HepG2 (cell line): ENCODE results near the gene DBN1. TPM values are rescaled to one million over a fixed set of nuclear protein-coding genes. Genes with fewer than 3 reads are reported as not detected.

Experiments
- ERF ChIP-seq: IDR thresholded peaks from 2 replicates; pipeline ENCODE4 v1.6.1; 2018; ENCODE audit warnings: missing biosample characterization, missing genetic modification reagents
- HES4 ChIP-seq: sonication (generic); formaldehyde crosslinking; IDR thresholded peaks from 2 replicates; pipeline ENCODE4 v1.9.0; 2021; ENCODE audit warnings: mild to moderate bottlenecking, missing genetic modification reagents, borderline replicate concordance
- HMG20B ChIP-seq: conservative IDR thresholded peaks from 2 replicates; pipeline ENCODE4 v1.6.1; 2016; ENCODE audit warnings: missing genetic modification reagents, missing compliant biosample characterization
- ISX ChIP-seq: sonication (generic); formaldehyde crosslinking; conservative IDR thresholded peaks from 2 replicates; pipeline ENCODE4 v1.5.0; 2020; ENCODE audit warnings: missing genetic modification reagents
- KDM2A ChIP-seq: sonication (generic); formaldehyde crosslinking; IDR thresholded peaks from 2 replicates; pipeline ENCODE4 v1.4.0; 2020; ENCODE audit warnings: low read depth, missing genetic modification reagents, borderline replicate concordance
- MED13 ChIP-seq: sonication (generic); formaldehyde crosslinking; IDR thresholded peaks from 2 replicates; pipeline ENCODE4 v1.5.0; 2020; ENCODE audit warnings: missing genetic modification reagents
- MEIS2 ChIP-seq: sonication (generic); formaldehyde crosslinking; IDR thresholded peaks from 2 replicates; pipeline ENCODE4 v1.9.0; 2021; ENCODE audit warnings: mild to moderate bottlenecking, missing genetic modification reagents
- NCOA5 ChIP-seq: sonication (generic); formaldehyde crosslinking; IDR thresholded peaks from 2 replicates; pipeline ENCODE4 v1.4.0; 2020; ENCODE audit warnings: missing genetic modification reagents
- NCOR1 ChIP-seq: fragments of 200-600 bp; sonication (generic); IDR thresholded peaks from 2 replicates; pipeline ENCODE4 v1.7.0; 2017; ENCODE audit warnings: antibody characterized with exemption, low read length, borderline replicate concordance
- POLR2A ChIP-seq, 2 experiments: IDR thresholded peaks; 2 replicates each; pipeline ENCODE4 v1.6.1; 2011; ENCODE audit warnings: low read depth in 2 of 2, low read length in 2 of 2, mild to moderate bottlenecking in 1 of 2, moderate library complexity in 1 of 2; ENCODE audit not compliant: insufficient read depth in 1 of 2
- RELA ChIP-seq: sonication (generic); formaldehyde crosslinking; IDR thresholded peaks from 2 replicates; pipeline ENCODE4 v1.4.0; 2020; ENCODE audit warnings: missing genetic modification reagents
- SIX4 ChIP-seq: sonication (generic); formaldehyde crosslinking; IDR thresholded peaks from 2 replicates; pipeline ENCODE4 v1.4.0; 2020; ENCODE audit warnings: missing genetic modification reagents
- YEATS4 ChIP-seq: sonication (generic); formaldehyde crosslinking; IDR thresholded peaks from 2 replicates; pipeline ENCODE4 v1.4.0; 2020; ENCODE audit warnings: missing genetic modification reagents, borderline replicate concordance
- ZFX ChIP-seq: sonication (generic); formaldehyde crosslinking; IDR thresholded peaks from 2 replicates; pipeline ENCODE4 v1.4.0; 2020; ENCODE audit warnings: mild to moderate bottlenecking, low read depth, missing genetic modification reagents, moderate library complexity
- ZFY ChIP-seq: sonication (generic); formaldehyde crosslinking; IDR thresholded peaks from 2 replicates; pipeline ENCODE4 v1.4.0; 2020; ENCODE audit warnings: missing genetic modification reagents
- ZNF205 ChIP-seq: IDR thresholded peaks from 2 replicates; pipeline ENCODE4 v1.6.1; 2018; ENCODE audit warnings: missing biosample characterization, missing genetic modification reagents
- ZNF274 ChIP-seq: sonication (generic); formaldehyde crosslinking; IDR thresholded peaks from 2 replicates; pipeline ENCODE4 v1.5.1; 2020; ENCODE audit warnings: mild to moderate bottlenecking, missing genetic modification reagents
- ZNF350 ChIP-seq: sonication (generic); formaldehyde crosslinking; IDR thresholded peaks from 2 replicates; pipeline ENCODE4 v1.4.0; 2020; ENCODE audit warnings: mild to moderate bottlenecking, low read depth, missing genetic modification reagents, borderline replicate concordance
- ZNF501 ChIP-seq: sonication (generic); formaldehyde crosslinking; IDR thresholded peaks from 2 replicates; pipeline ENCODE4 v1.5.1; 2020; ENCODE audit warnings: mild to moderate bottlenecking, moderate library complexity, missing genetic modification reagents
- ZNF569 ChIP-seq: sonication (generic); formaldehyde crosslinking; IDR thresholded peaks from 2 replicates; pipeline ENCODE4 v1.5.0; 2020; ENCODE audit warnings: mild to moderate bottlenecking, missing genetic modification reagents, moderate library complexity, borderline replicate concordance
- ZNF576 ChIP-seq: sonication (generic); formaldehyde crosslinking; IDR thresholded peaks from 2 replicates; pipeline ENCODE4 v1.4.0; 2020; ENCODE audit warnings: mild to moderate bottlenecking, missing genetic modification reagents
- ZNF605 ChIP-seq: sonication (generic); formaldehyde crosslinking; IDR thresholded peaks from 2 replicates; pipeline ENCODE4 v1.8.0; 2022; ENCODE audit warnings: mild to moderate bottlenecking, missing genetic modification reagents
- ZNF710 ChIP-seq: sonication (generic); formaldehyde crosslinking; IDR thresholded peaks from 2 replicates; pipeline ENCODE4 v1.5.0; 2020; ENCODE audit warnings: mild to moderate bottlenecking, missing genetic modification reagents, borderline replicate concordance
- ZNF83 ChIP-seq: sonication (generic); formaldehyde crosslinking; IDR thresholded peaks from 2 replicates; pipeline ENCODE4 v1.4.0; 2020; ENCODE audit warnings: missing genetic modification reagents, mild to moderate bottlenecking, borderline replicate concordance
- ZUFSP ChIP-seq: sonication (generic); formaldehyde crosslinking; IDR thresholded peaks from 2 replicates; pipeline ENCODE4 v1.9.0; 2021; ENCODE audit warnings: missing genetic modification reagents, mild to moderate bottlenecking, borderline replicate concordance
- polyA plus RNA-seq, 8 experiments: library from polyadenylated mRNA; depleted of rRNA in 3 of 8; stranded (reverse) in 7 of 8; unstranded in 1 of 8; fragments of >200 nt; fragmentation: Illumina TruSeq in 4 of 8; extraction: Trizol in 4 of 8; gene quantifications; 2 replicates each; pipeline versions ENCODE4 v1.2.1 to v1.2.3, GENCODE V29; 2011 to 2016; ENCODE audit warnings: low read depth in 4 of 8, missing spikeins in 1 of 8, mixed read lengths in 1 of 8; ENCODE audit not compliant: insufficient read depth in 1 of 8
- total RNA-seq, 5 experiments: library from RNA; depleted of rRNA; stranded (reverse); fragments of >200 nt; fragmentation: Illumina TruSeq; extraction: Trizol; gene quantifications; 2 replicates each; pipeline ENCODE4 v1.2.3, GENCODE V29; 2016; ENCODE audit warnings: low read depth in 1 of 5
- TF ChIP-seq, protein P1 (sequence below): sonication (generic); formaldehyde crosslinking; IDR thresholded peaks from 2 replicates; pipeline ENCODE4 v1.8.1; 2023; ENCODE audit warnings: missing genetic modification reagents, inconsistent platforms, borderline replicate concordance

DBN1 gene
- total and polyA plus RNA-seq, 2 of the 13 experiments (the other 11 are each of a cell fraction or from before 2014, with no cell fraction given) = 27.0 to 37.3 TPM

GRCh38 chr5:177425801-177426565 lies 47.5 kb downstream of the DBN1 start (continued):
- 0 out of 2 replicates have a peak, but pooled peaks have one; percentile 48 for TF ChIP-seq ZNF205 (CRISPR knock-in tag)
- TF ChIP-seq NCOR1 = peak; percentile 65; the same call in 1 of the 2 replicates
- TF ChIP-seq ZNF710 (CRISPR knock-in tag) = no peak
- peak; percentile 71; the same call in 1 of the 2 replicates for TF ChIP-seq MED13 (CRISPR knock-in tag)
- no peak for TF ChIP-seq HMG20B (CRISPR knock-in tag)
- TF ChIP-seq ISX (CRISPR knock-in tag) = 0 out of 2 replicates have a peak, but pooled peaks have one; percentile 31
- 0 out of 2 replicates have a peak, but pooled peaks have one; percentile 49 for TF ChIP-seq ZNF569 (CRISPR knock-in tag)
- peak; percentile 80 for TF ChIP-seq ZNF274 (CRISPR knock-in tag)
- TF ChIP-seq, protein P1, sequence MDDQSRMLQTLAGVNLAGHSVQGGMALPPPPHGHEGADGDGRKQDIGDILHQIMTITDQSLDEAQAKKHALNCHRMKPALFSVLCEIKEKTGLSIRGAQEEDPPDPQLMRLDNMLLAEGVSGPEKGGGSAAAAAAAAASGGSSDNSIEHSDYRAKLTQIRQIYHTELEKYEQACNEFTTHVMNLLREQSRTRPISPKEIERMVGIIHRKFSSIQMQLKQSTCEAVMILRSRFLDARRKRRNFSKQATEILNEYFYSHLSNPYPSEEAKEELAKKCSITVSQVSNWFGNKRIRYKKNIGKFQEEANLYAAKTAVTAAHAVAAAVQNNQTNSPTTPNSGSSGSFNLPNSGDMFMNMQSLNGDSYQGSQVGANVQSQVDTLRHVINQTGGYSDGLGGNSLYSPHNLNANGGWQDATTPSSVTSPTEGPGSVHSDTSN (CRISPR knock-in tag) = peak; percentile 70; the same call in 1 of the 2 replicates
- TF ChIP-seq ERF = no peak
- TF ChIP-seq KDM2A (CRISPR knock-in tag) = 0 out of 2 replicates have a peak, but pooled peaks have one; percentile 72
- peak in 1 of 2 experiments; percentile 70; a peak in 1 of 4 replicates for TF ChIP-seq POLR2A (IDR thresholded peaks at IDR 0.05; ENCODE audit: insufficient read depth in 1 of 2, low read depth in 2 of 2, low read length in 2 of 2)
- TF ChIP-seq ZNF83 (CRISPR knock-in tag) = no peak
- no peak; the same call in 1 of the 2 replicates for TF ChIP-seq MEIS2 (CRISPR knock-in tag)
- TF ChIP-seq ZFX (CRISPR knock-in tag) = peak; percentile 89
- no peak for TF ChIP-seq RELA
- peak; percentile 38; the same call in 1 of the 2 replicates for TF ChIP-seq ZNF350 (CRISPR knock-in tag)
- TF ChIP-seq SIX4 (CRISPR knock-in tag) = peak; percentile 47; the same call in 1 of the 2 replicates
- no peak for TF ChIP-seq ZUFSP
- no peak for TF ChIP-seq NCOA5
- TF ChIP-seq ZNF501 = peak; percentile 91
- TF ChIP-seq HES4 (CRISPR knock-in tag) = 0 out of 2 replicates have a peak, but pooled peaks have one; percentile 38
- peak; percentile 87 for TF ChIP-seq YEATS4 (CRISPR knock-in tag)
- no peak for TF ChIP-seq ZNF576 (CRISPR knock-in tag)
- TF ChIP-seq ZNF605 = peak; percentile 75
- peak; percentile 80 for TF ChIP-seq ZFY
